CD4-positive, alpha-beta T cell treated with Interleukin-1 beta for 1 hour (primary cell): ENCODE measurements around the gene PZP.

Source experiments
- DNase-seq, 2 donors: peaks; one replicate each; pipeline ENCODE4 v3.0.0-alpha.2; 2020 to 2022

The PZP gene

GRCh38 chr12:9123781-9124382, 84.3 kb downstream of the PZP start:
- no peak for DNase-seq

GRCh38 chr12:9122091-9122609, 86.0 kb downstream of the PZP start:
- no peak for DNase-seq

- no peak for DNase-seq
Observed at GRCh38 chr12:9120487-9121184, 87.6 kb downstream of the PZP start.

- DNase-seq = peak; percentile 19 to 70
Observed at GRCh38 chr12:9118158-9118557, 90.0 kb downstream of the PZP start.

- no peak for DNase-seq
Observed at GRCh38 chr12:9115731-9116559, 92.2 kb downstream of the PZP start, which contains the start of gene A2M. A2M (minus strand) TSS chr12:9115919; CDS start chr12:9115849, 70 bp downstream.

- no peak for DNase-seq
Observed at GRCh38 chr12:9114946-9115345, 93.2 kb downstream of the PZP start.

GRCh38 chr12:9113987-9114309, 94.2 kb downstream of the PZP start:
- DNase-seq = no peak

- DNase-seq = no peak
Observed at GRCh38 chr12:9113296-9113986, 94.8 kb downstream of the PZP start.

- DNase-seq = no peak
Observed at GRCh38 chr12:9112076-9112853, 95.9 kb downstream of the PZP start.

GRCh38 chr12:9111525-9111924, 96.7 kb downstream of the PZP start:
- no peak for DNase-seq

GRCh38 chr12:9109737-9110491, 98.3 kb downstream of the PZP start:
- no peak for DNase-seq

GRCh38 chr12:9109213-9109522, 99.0 kb downstream of the PZP start:
- no peak for DNase-seq

- no peak for DNase-seq
Observed at GRCh38 chr12:9108504-9109212, 99.5 kb downstream of the PZP start.

GRCh38 chr12:9107542-9107873, 100.7 kb downstream of the PZP start:
- DNase-seq = no peak

- DNase-seq = no peak
Observed at GRCh38 chr12:9106610-9107541, 101.3 kb downstream of the PZP start.

- DNase-seq = no peak
Observed at GRCh38 chr12:9106067-9106466, 102.1 kb downstream of the PZP start.

- DNase-seq = no peak
Observed at GRCh38 chr12:9104767-9105423, 103.3 kb downstream of the PZP start.

- no peak for DNase-seq
Observed at GRCh38 chr12:9104087-9104486, 104.1 kb downstream of the PZP start.

GRCh38 chr12:9103050-9103849, 104.9 kb downstream of the PZP start:
- no peak for DNase-seq
